ENCODE measurements around the gene INTS6L.

The INTS6L gene

GRCh38 chrX:135489542-135489941 is 30.9 kb upstream of the INTS6L start:
- no peak overlapping the region for H3K4me3 ChIP-seq (ENCODE audit: low read length)
- DNase-seq (ENCODE audit: low read depth) = no peak
- TF ChIP-seq CTCF (conservative IDR thresholded peaks at IDR 0.05; ENCODE audit: low read length) = no peak

- no peak overlapping the region for H3K4me3 ChIP-seq (ENCODE audit: low read length)
- no peak for DNase-seq (ENCODE audit: low read depth)
- TF ChIP-seq CTCF (conservative IDR thresholded peaks at IDR 0.05; ENCODE audit: low read length) = no peak
Measured at GRCh38 chrX:135490979-135491514, 29.4 kb upstream of the INTS6L start.

- H3K4me3 ChIP-seq (ENCODE audit: low read length) = no peak overlapping the region
- TF ChIP-seq CTCF (conservative IDR thresholded peaks at IDR 0.05; ENCODE audit: low read length) = no peak
- no peak for DNase-seq (ENCODE audit: low read depth)
Measured at GRCh38 chrX:135494453-135494852, 26.0 kb upstream of the INTS6L start.

- DNase-seq (ENCODE audit: low read depth) = no peak
- no peak for TF ChIP-seq CTCF (conservative IDR thresholded peaks at IDR 0.05; ENCODE audit: low read length)
- H3K4me3 ChIP-seq (ENCODE audit: low read length) = no peak overlapping the region
Measured at GRCh38 chrX:135497736-135498135, 22.7 kb upstream of the INTS6L start.

- no peak for DNase-seq (ENCODE audit: low read depth)
- no peak overlapping the region for H3K4me3 ChIP-seq (ENCODE audit: low read length)
- TF ChIP-seq CTCF (conservative IDR thresholded peaks at IDR 0.05; ENCODE audit: low read length) = no peak
Measured at GRCh38 chrX:135498236-135498635, 22.2 kb upstream of the INTS6L start.

GRCh38 chrX:135505351-135505750 is 15.1 kb upstream of the INTS6L start:
- DNase-seq (ENCODE audit: low read depth) = no peak

More at GRCh38 chrX:135505351-135505750, 15.1 kb upstream of the INTS6L start:
- no peak overlapping the region for H3K4me3 ChIP-seq (ENCODE audit: low read length)
- TF ChIP-seq CTCF (conservative IDR thresholded peaks at IDR 0.05; ENCODE audit: low read length) = no peak

Measured in AG10803 (cell line).